Right ventricle myocardium superior (tissue), 1 donor: ENCODE measurements around the gene GDPD4. TPM values are rescaled to one million over a fixed set of nuclear protein-coding genes. Genes with fewer than 3 reads are reported as not detected.
A peak's percentile ranks its signal among the peaks of the same experiment; 100 is the strongest.

Experiments used
- ATAC-seq: fragments of 200-7000 bp; cut with Tn5 transposase; one replicate; pipeline ENCODE4 v1.9.1; 2020; ENCODE audit warnings: mild to moderate bottlenecking; ENCODE audit not compliant: poor library complexity
- DNase-seq: peaks from one replicate; pipeline ENCODE4 v3.0.0-alpha.2; 2020
- intact Hi-C: fragments of 100-400 bp; cut with DNase I; formaldehyde crosslinking; loops from one replicate; pipeline ENCODE4 v1.11.2; 2022
- long read RNA-seq: library from polyadenylated mRNA; unstranded; transcript quantifications from one replicate; pipeline ENCODE4 v2.0.0, GENCODE V29; 2021
- total RNA-seq: library from RNA; stranded (reverse); fragmentation: NEBNext Ultra II Directional; extraction: Animal tissue kit (Norgen Biotek cat#: 25700); gene quantifications from one replicate; pipeline ENCODE4 v1.2.1, GENCODE V29; 2021
- donor health status: DM: no; HTN: yes; CAD: no; lungs with severe emphysema.

The GDPD4 gene, protein sequence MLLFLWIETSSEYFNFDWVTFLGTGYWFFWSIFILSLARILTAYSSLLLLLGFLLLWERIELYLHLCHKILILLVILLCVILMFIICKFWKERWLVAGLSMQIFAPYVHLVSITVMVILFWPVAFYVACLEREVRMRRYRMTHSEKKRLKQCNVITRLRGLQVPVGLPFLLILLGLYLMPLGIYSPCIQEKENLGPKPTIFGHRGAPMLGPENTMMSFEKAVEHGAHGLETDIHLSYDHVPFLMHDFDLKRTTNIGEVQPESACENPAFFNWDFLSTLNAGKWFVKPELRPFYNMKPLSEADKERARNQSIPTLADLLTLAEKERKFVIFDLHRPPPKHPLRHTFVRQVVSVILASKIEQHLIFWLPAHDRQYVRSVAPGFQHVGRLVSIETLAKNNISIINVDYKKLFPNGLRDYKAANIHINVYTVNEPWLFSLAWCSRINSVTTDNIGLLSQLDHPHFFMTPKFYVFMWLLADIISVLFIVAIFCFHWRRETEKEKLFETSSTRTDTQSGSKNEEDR
- not detected for total RNA-seq
- long read RNA-seq, result 0 reads

DNA sequence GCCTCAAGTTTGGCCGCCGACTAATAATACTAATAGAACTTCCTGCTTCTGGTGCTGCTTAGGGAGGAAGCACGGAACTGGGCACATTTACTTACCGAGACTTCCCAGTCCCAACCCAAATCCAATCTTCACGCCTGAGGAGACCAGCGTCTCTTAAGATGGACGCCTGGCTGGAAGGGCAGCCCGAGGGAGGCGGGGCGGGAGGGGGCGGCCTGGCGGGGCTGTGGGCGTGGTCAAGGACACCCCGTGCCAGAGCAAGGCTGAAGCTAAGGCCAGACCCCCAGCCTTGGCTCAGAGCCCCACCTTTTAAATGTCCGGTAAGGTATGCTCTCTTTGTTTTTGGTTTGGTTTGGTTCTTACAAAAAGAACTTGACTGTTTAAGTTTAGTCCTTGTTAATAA, at the start of gene GDPD4:
GDPD4 (minus strand) TSS at position 177 of the 400 bp plus-strand sequence. CDS start 16,549 bp downstream, outside the sequence.
- no peak for DNase-seq
- intact Hi-C loops, result no loop called here
- no peak for ATAC-seq

- intact Hi-C loops, result no loop called here
- ATAC-seq, result no peak
Measured at GRCh38 chr11:77347948-77348347, 46.5 kb upstream of the GDPD4 start.

GRCh38 chr11:77346906-77347603, 45.6 kb upstream of the GDPD4 start:
- intact Hi-C loops, result no loop called here
- DNase-seq (no peak), ATAC-seq (no peak)

More at GRCh38 chr11:77347948-77348347, 46.5 kb upstream of the GDPD4 start:
- DNase-seq, result no peak

GRCh38 chr11:77345621-77346020, 44.1 kb upstream of the GDPD4 start:
- ATAC-seq (no peak), DNase-seq (no peak)
- intact Hi-C loops, result no loop called here

GRCh38 chr11:77340501-77340900, 39.0 kb upstream of the GDPD4 start:
- intact Hi-C loops, result no loop called here
- ATAC-seq, result no peak
- DNase-seq, result no peak

DNA sequence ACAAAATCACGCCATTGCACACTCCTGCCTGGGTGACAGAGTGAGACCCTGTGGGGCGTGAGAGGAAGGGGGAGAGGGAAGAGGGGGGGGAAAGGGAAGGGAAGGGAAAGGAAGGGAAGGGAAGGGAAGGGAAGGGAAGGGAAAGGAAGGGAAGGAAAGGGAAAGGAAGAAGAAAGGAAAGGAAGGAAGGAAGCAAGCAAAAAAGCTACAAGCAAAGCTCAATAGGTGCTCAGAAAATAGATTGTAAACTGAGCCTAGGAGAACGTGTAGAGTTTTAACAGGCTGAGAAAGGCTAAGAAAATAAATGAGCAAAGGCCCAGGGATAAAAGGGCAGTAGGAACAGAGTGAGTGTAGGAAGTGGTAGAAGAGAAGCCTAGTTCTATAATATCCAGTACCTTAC, 30.8 kb upstream of the GDPD4 start:
- intact Hi-C loops, result no loop called here
- ATAC-seq (no peak), DNase-seq (no peak)

DNA sequence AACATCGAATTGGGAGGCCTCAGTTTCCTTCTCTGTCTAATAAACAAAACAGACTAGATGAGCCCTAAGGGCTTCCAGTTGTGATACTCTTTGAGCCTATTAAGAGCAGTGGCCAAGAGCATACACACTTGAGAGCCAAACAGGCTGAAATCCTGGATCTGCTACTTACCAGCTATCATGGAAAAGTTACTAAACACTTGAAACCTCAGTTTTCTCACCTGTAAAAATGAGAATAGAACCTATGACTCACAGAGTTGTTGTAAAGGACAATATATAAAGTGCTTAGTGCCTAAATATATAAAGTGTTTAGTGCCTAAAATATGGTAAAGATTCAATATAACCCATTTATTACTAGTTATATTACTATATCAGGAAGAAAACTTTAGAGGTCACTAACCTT, 23.7 kb upstream of the GDPD4 start:
- ATAC-seq (no peak), DNase-seq (no peak)
- intact Hi-C loops, result no loop called here

DNA sequence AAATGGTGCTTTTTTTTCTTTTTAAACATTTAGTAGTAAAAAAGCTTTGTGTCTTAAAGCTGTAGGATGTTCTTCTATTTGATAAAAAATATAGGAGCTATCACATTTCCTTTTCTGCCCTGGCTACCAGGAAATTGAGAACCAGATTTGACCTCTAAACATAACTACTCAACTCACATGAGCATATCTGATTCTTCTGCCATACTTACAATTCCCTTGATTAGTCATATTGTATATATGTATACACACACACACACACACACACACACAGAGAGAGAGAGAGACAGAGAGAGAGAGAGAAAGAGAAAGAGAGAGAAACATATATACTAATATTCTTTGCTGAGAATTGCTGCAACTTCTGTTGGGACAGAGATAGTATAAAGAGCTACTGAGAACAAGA, 23.0 kb upstream of the GDPD4 start:
- intact Hi-C loops, result no loop called here
- DNase-seq (no peak), ATAC-seq (no peak)

- no peak for ATAC-seq
- intact Hi-C loops, result no loop called here
- no peak for DNase-seq
Measured at GRCh38 chr11:77322926-77323590, 21.6 kb upstream of the GDPD4 start.

DNA sequence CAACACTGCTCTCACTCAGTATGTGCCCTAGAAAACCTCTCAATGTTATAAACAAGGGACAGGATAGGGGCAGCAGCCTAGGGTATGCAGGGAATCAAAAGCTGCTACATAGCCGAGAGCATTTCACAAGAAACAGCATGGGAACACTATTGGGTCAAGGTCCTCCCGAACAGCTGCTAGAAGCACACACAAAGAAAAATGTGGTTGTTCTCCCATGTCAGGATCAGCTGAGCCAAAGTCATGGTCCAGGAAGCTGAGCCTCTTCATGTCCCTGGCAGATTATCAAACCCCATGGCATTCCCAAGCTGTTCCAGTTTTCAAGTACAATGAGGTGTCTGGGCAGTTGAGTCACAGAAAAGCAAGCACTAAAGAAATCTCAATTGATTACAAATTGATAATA, 21.0 kb upstream of the GDPD4 start:
- intact Hi-C loops, result no loop called here
- ATAC-seq (peak; percentile 60), DNase-seq (no peak)

GRCh38 chr11:77320351-77320750, 18.9 kb upstream of the GDPD4 start:
- intact Hi-C loops, result no loop called here

DNA sequence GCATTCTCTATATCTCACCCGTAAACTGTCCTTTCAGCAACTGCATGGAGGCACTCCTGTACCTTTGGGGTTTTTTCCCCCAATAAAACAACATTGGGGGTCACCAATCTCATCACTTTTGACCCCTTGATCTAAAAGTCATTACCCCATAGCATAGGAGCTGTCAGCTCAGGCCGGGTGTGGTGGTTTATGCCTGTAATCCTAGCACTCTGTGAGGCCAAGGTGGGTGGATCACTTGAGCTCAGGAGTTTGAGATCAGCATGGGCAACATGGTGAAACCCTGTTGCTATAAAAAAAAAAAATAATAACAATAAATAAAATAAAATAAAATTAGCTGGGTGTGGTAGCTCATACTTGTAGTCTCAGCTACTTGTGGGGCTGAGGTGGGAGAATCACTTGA, 17.1 kb upstream of the GDPD4 start:
- intact Hi-C loops, result no loop called here
- DNase-seq (no peak), ATAC-seq (no peak)

More at GRCh38 chr11:77320351-77320750, 18.9 kb upstream of the GDPD4 start:
- no peak for ATAC-seq
- DNase-seq, result no peak

DNA sequence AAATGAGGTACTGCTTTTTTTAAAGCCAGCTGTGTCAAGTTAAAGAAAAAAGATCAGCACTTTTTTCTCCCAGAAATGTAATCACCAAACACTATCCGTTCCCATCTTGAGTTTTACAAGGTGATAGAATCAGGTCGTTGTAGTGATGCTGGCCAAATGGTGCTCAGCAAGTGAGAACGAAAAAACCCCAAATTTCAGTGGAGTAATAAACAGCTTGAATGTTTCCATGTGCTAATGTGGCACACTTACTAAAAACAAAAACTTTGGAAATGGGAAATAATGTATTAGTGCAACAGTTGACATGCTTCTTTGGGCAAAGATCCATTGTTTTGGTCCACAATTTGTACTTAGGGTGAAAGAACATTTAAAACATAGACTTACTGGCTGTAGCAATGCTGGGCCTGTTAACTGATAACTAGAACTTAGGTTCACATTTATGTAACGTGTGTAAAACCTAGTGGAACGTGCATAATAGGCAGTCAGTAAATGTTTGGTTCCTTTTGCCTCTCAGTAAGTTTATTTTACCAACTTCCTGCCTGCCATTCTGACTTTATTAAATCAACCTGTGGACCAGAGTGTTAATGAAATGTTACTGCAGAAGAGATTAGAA, 15.4 kb upstream of the GDPD4 start:
- ATAC-seq (no peak), DNase-seq (no peak)
- intact Hi-C loops, result no loop called here

- DNase-seq (no peak), ATAC-seq (no peak)
- intact Hi-C loops, result no loop called here
Measured at GRCh38 chr11:77312107-77312506, 10.6 kb upstream of the GDPD4 start.

- ATAC-seq, result no peak
- no peak for DNase-seq
- intact Hi-C loops, result no loop called here
Measured at GRCh38 chr11:77311701-77312100, 10.2 kb upstream of the GDPD4 start.

GRCh38 chr11:77310721-77311120, 9.2 kb upstream of the GDPD4 start:
- intact Hi-C loops, result no loop called here
- ATAC-seq, result no peak

GRCh38 chr11:77309401-77310085, 8.1 kb upstream of the GDPD4 start:
- ATAC-seq (no peak), DNase-seq (no peak)
- intact Hi-C loops, result no loop called here

More at GRCh38 chr11:77310721-77311120, 9.2 kb upstream of the GDPD4 start:
- no peak for DNase-seq

GRCh38 chr11:77308838-77309237, 7.4 kb upstream of the GDPD4 start:
- DNase-seq, result no peak
- ATAC-seq, result no peak
- intact Hi-C loops, result no loop called here
